Measurements from ENCODE around the gene PAGE2B.
"Not testable (repeated sequence)": the region's sequence is repeated elsewhere in the genome, so short reads cannot be mapped to it uniquely, and the experiment has no call there.

PAGE2B gene

GRCh38 chrX:55074851-55075467 is at the start of gene PAGE2B:
Gene PAGE2B (plus strand): TSS chrX:55075030. CDS start chrX:55076042, 1,012 bp downstream.
- no peak for DNase-seq (ENCODE audit: low read depth in 2 of 3, low spot score in 1 of 3)

GRCh38 chrX:55026143-55026542 is 48.7 kb upstream of the PAGE2B start:
- DNase-seq (ENCODE audit: low read depth in 2 of 3, low spot score in 1 of 3), result no peak

- no peak for DNase-seq (ENCODE audit: low read depth in 2 of 3, low spot score in 1 of 3)
Observed at GRCh38 chrX:55026840-55027239, 48.0 kb upstream of the PAGE2B start.

GRCh38 chrX:55028040-55028439 is 46.8 kb upstream of the PAGE2B start:
- no peak for DNase-seq (ENCODE audit: low read depth in 2 of 3, low spot score in 1 of 3)

GRCh38 chrX:55028611-55029010 is 46.2 kb upstream of the PAGE2B start:
- DNase-seq (ENCODE audit: low read depth in 2 of 3, low spot score in 1 of 3), result no peak

- no peak for DNase-seq (ENCODE audit: low read depth in 2 of 3, low spot score in 1 of 3)
Observed at GRCh38 chrX:55029291-55029690, 45.5 kb upstream of the PAGE2B start.

GRCh38 chrX:55030271-55031205 is 44.3 kb upstream of the PAGE2B start, which contains the start of gene ALAS2:
Gene ALAS2 (minus strand): TSS chrX:55030977. CDS start chrX:55026000, 4,977 bp downstream.
- DNase-seq (ENCODE audit: low read depth in 2 of 3, low spot score in 1 of 3), result no peak

GRCh38 chrX:55033429-55033828 is 41.4 kb upstream of the PAGE2B start:
- no peak for DNase-seq (ENCODE audit: low read depth in 2 of 3, low spot score in 1 of 3)

- no peak for DNase-seq (ENCODE audit: low read depth in 2 of 3, low spot score in 1 of 3)
Observed at GRCh38 chrX:55039471-55039870, 35.4 kb upstream of the PAGE2B start.

GRCh38 chrX:55041514-55041913 is 33.3 kb upstream of the PAGE2B start:
- DNase-seq (ENCODE audit: low read depth in 2 of 3, low spot score in 1 of 3), result no peak

- not testable (repeated sequence) for DNase-seq (ENCODE audit: low read depth in 2 of 3, low spot score in 1 of 3)
Observed at GRCh38 chrX:55050599-55050998, 24.2 kb upstream of the PAGE2B start.

- no peak for DNase-seq (ENCODE audit: low read depth in 2 of 3, low spot score in 1 of 3)
Observed at GRCh38 chrX:55056820-55057674, 17.8 kb upstream of the PAGE2B start.

- DNase-seq (ENCODE audit: low read depth in 2 of 3, low spot score in 1 of 3), result peak in 1 of 3 donors; percentile 20
Observed at GRCh38 chrX:55057675-55058249, 17.1 kb upstream of the PAGE2B start.

GRCh38 chrX:55067180-55067579 is 7.7 kb upstream of the PAGE2B start:
- not testable (repeated sequence) for DNase-seq (ENCODE audit: low read depth in 2 of 3, low spot score in 1 of 3)

GRCh38 chrX:55072286-55072685 is 2.5 kb upstream of the PAGE2B start:
- DNase-seq (ENCODE audit: low read depth in 2 of 3, low spot score in 1 of 3), result no peak

GRCh38 chrX:55088795-55089489 is 14.1 kb downstream of the PAGE2B start, which contains the start of gene PAGE2:
Gene PAGE2 (plus strand): TSS chrX:55089018. CDS start chrX:55090021, 1,003 bp downstream.
- no peak for DNase-seq (ENCODE audit: low read depth in 2 of 3, low spot score in 1 of 3)

- no peak for DNase-seq (ENCODE audit: low read depth in 2 of 3, low spot score in 1 of 3)
Observed at GRCh38 chrX:55098691-55099090, 23.9 kb downstream of the PAGE2B start.

- no peak for DNase-seq (ENCODE audit: low read depth in 2 of 3, low spot score in 1 of 3)
Observed at GRCh38 chrX:55099162-55099561, 24.3 kb downstream of the PAGE2B start.

- no peak for DNase-seq (ENCODE audit: low read depth in 2 of 3, low spot score in 1 of 3)
Observed at GRCh38 chrX:55102754-55103153, 27.9 kb downstream of the PAGE2B start.

- DNase-seq (ENCODE audit: low read depth in 2 of 3, low spot score in 1 of 3), result no peak
Observed at GRCh38 chrX:55107262-55107661, 32.4 kb downstream of the PAGE2B start.

All from stimulated activated CD4-positive, alpha-beta T cell treated with anti-CD3 and anti-CD28 coated beads, Interleukin-12 subunit alpha, Interleukin-12 subunit beta, amount 100 ng/mL, for 48 hours (primary cell).